Measurements from ENCODE around the gene AUTS2. TPM values are rescaled to one million over a fixed set of nuclear protein-coding genes. Genes with fewer than 3 reads are reported as not detected.

AUTS2 gene
- polyA plus RNA-seq, 1 donor (not counting 4 experiments of a cell fraction or from before 2014, with no cell fraction given), result 4.7 TPM

DNA sequence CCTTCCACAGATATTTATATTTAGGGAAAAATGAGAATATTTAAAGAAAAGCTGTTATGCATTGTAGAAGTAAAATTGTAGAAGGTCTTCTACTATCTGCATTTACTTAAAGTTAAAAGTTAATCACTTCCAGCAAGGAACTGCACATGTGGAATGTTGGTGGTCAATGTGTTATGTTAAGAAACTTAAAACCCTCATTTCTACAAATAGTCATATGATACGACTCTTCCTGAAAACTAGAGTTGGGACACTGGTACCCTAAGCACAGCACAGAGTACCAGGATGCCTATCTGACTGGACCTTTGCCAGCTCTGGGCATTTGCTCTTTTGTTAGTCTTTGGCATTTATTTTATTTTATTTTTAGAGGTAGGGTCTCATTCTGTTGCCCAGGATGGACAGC, 1009.5 kb downstream of the AUTS2 start:
- no peaks in the 10 kb centered on the region for H3K27me3 ChIP-seq (ENCODE audit: control insufficient read depth, extremely low read depth, insufficient read depth, low read length)
- no peak overlapping the region for H3K9ac ChIP-seq (ENCODE audit: control insufficient read depth, extremely low read depth, insufficient read depth, low read length)
- no peaks in the 10 kb centered on the region for H4K20me1 ChIP-seq (ENCODE audit: control insufficient read depth, extremely low read depth, insufficient read depth, low read length)
- H2AFZ ChIP-seq (ENCODE audit: control insufficient read depth, low read length), result no peak overlapping the region
- peaks cover 18% of the 10 kb centered on the region for H3K4me1 ChIP-seq (ENCODE audit: control insufficient read depth, extremely low read depth, insufficient read depth, low read length)
- dilution Hi-C loops (cut with MboI; ENCODE audit: extremely low pct_ligation_motif_present, low sequenced_read_pairs), result no loop called here
- H3K4me2 ChIP-seq (ENCODE audit: control insufficient read depth, extremely low read depth, insufficient read depth, low read depth, low read length), result no peak overlapping the region
- H3K4me3 ChIP-seq (ENCODE audit: control insufficient read depth in 2 of 3, extremely low read depth in 1 of 3, insufficient read depth in 2 of 3, low read depth in 1 of 3, low read length in 3 of 3), result no peak overlapping the region
- no peaks in the 10 kb centered on the region for H3K79me2 ChIP-seq (ENCODE audit: control insufficient read depth, insufficient read depth, low read length)
- FAIRE-seq (no peak), DNase-seq (ENCODE audit: low read depth, low spot score) (no peak)
- H3K9me3 ChIP-seq (ENCODE audit: control insufficient read depth, low read depth, low read length), result peaks cover 2% of the 10 kb centered on the region
- H3K9me1 ChIP-seq (ENCODE audit: control insufficient read depth, extremely low read depth, insufficient read depth, low read length), result no peaks in the 10 kb centered on the region
- no peak for TF ChIP-seq EZH2 (IDR thresholded peaks at IDR 0.05; ENCODE audit: low read length)
- TF ChIP-seq, protein P1, sequence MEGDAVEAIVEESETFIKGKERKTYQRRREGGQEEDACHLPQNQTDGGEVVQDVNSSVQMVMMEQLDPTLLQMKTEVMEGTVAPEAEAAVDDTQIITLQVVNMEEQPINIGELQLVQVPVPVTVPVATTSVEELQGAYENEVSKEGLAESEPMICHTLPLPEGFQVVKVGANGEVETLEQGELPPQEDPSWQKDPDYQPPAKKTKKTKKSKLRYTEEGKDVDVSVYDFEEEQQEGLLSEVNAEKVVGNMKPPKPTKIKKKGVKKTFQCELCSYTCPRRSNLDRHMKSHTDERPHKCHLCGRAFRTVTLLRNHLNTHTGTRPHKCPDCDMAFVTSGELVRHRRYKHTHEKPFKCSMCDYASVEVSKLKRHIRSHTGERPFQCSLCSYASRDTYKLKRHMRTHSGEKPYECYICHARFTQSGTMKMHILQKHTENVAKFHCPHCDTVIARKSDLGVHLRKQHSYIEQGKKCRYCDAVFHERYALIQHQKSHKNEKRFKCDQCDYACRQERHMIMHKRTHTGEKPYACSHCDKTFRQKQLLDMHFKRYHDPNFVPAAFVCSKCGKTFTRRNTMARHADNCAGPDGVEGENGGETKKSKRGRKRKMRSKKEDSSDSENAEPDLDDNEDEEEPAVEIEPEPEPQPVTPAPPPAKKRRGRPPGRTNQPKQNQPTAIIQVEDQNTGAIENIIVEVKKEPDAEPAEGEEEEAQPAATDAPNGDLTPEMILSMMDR (optimal IDR thresholded peaks at IDR 0.05 in 1 of 3, IDR thresholded peaks at IDR 0.05 in 1 of 3, conservative IDR thresholded peaks at IDR 0.05 in 1 of 3; ENCODE audit: extremely low read depth in 1 of 3, insufficient read depth in 2 of 3, low read length in 3 of 3), result no peak
- H3K36me3 ChIP-seq (ENCODE audit: control insufficient read depth in 2 of 2, extremely low read depth in 1 of 2, insufficient read depth in 2 of 2, low read length in 2 of 2), result no peaks in the 10 kb centered on the region
- no peak overlapping the region for H3K27ac ChIP-seq (ENCODE audit: control insufficient read depth, insufficient read depth, low read length)

DNA sequence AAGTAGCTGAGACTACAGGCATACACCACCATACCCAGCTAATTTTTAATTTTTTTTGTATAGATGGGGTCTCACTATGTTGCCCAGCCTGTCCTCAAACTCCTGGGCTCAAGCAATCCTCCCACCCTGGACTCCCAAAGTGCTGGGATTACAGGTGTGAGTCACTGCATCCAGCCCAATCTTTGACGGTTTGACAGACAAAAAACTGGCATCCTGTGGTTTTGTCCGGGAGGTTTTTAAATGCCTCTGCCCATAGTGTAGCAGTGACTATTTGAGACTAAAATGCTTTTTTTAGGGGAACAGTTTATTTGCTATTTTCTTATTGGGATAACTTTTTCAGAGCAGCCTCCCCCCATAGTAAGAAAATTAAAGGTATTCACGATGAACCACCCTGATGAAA, 1010.0 kb downstream of the AUTS2 start:
- Histone ChIP-seq H3K4me2 (ENCODE audit: control insufficient read depth, extremely low read depth, insufficient read depth, low read depth, low read length) (no peak overlapping the region), H3K36me3 (ENCODE audit: control insufficient read depth in 2 of 2, extremely low read depth in 1 of 2, insufficient read depth in 2 of 2, low read length in 2 of 2) (no peaks in the 10 kb centered on the region), H3K79me2 (ENCODE audit: control insufficient read depth, insufficient read depth, low read length) (no peaks in the 10 kb centered on the region), H3K4me3 (ENCODE audit: control insufficient read depth in 2 of 3, extremely low read depth in 1 of 3, insufficient read depth in 2 of 3, low read depth in 1 of 3, low read length in 3 of 3) (no peak overlapping the region), H2AFZ (ENCODE audit: control insufficient read depth, low read length) (no peak overlapping the region), H3K9ac (ENCODE audit: control insufficient read depth, extremely low read depth, insufficient read depth, low read length) (no peak overlapping the region), H3K27ac (ENCODE audit: control insufficient read depth, insufficient read depth, low read length) (no peak overlapping the region), H3K9me1 (ENCODE audit: control insufficient read depth, extremely low read depth, insufficient read depth, low read length) (no peaks in the 10 kb centered on the region), H3K4me1 (ENCODE audit: control insufficient read depth, extremely low read depth, insufficient read depth, low read length) (peaks cover 18% of the 10 kb centered on the region), H3K27me3 (ENCODE audit: control insufficient read depth, extremely low read depth, insufficient read depth, low read length) (no peaks in the 10 kb centered on the region), H4K20me1 (ENCODE audit: control insufficient read depth, extremely low read depth, insufficient read depth, low read length) (no peaks in the 10 kb centered on the region), H3K9me3 (ENCODE audit: control insufficient read depth, low read depth, low read length) (peaks cover 2% of the 10 kb centered on the region)
- dilution Hi-C loops (cut with MboI; ENCODE audit: extremely low pct_ligation_motif_present, low sequenced_read_pairs), result no loop called here
- FAIRE-seq (no peak), DNase-seq (ENCODE audit: low read depth, low spot score) (no peak)
- TF ChIP-seq EZH2 (IDR thresholded peaks at IDR 0.05; ENCODE audit: low read length), result no peak
- TF ChIP-seq, protein P1 (optimal IDR thresholded peaks at IDR 0.05 in 1 of 3, IDR thresholded peaks at IDR 0.05 in 1 of 3, conservative IDR thresholded peaks at IDR 0.05 in 1 of 3; ENCODE audit: extremely low read depth in 1 of 3, insufficient read depth in 2 of 3, low read length in 3 of 3), result no peak
